Chondrocyte (in vitro differentiated cells): ENCODE measurements around the gene SPOCK1. TPM values are rescaled to one million over a fixed set of nuclear protein-coding genes. Genes with fewer than 3 reads are reported as not detected.
"Not testable (repeated sequence)": the region's sequence is repeated elsewhere in the genome, so short reads cannot be mapped to it uniquely, and the experiment has no call there.

ENCODE experiments used
- DNase-seq: peaks from one replicate; pipeline ENCODE4 v3.0.0; 2021; ENCODE audit warnings: mixed read lengths, low spot score
- H3K27ac Mint-ChIP-seq: one replicate; pipeline ENCODE4 v1.8.0; 2021; ENCODE audit warnings: mild to moderate bottlenecking, moderate library complexity, mixed read lengths; ENCODE audit not compliant: unreplicated experiment
- H3K27me3 Mint-ChIP-seq: 2 replicates; pipeline ENCODE4 v1.8.0; 2021; ENCODE audit warnings: low read depth, mixed read lengths
- H3K36me3 Mint-ChIP-seq: 2 replicates; pipeline ENCODE4 v1.8.0; 2021; ENCODE audit warnings: low read depth, mixed read lengths
- H3K4me1 Mint-ChIP-seq: 2 replicates; pipeline ENCODE4 v1.8.0; 2021; ENCODE audit warnings: low read depth, mild to moderate bottlenecking, mixed read lengths
- H3K4me3 Mint-ChIP-seq: one replicate; pipeline ENCODE4 v1.8.0; 2021; ENCODE audit warnings: mild to moderate bottlenecking, moderate library complexity, mixed read lengths; ENCODE audit not compliant: unreplicated experiment
- H3K9me3 Mint-ChIP-seq: 2 replicates; pipeline ENCODE4 v1.8.0; 2021; ENCODE audit warnings: low read depth, mixed read lengths
- CTCF ChIP-seq: fragments of 200-600 bp; sonication (generic); IDR thresholded peaks from 2 replicates; pipeline ENCODE4 v1.5.0; 2021; ENCODE audit warnings: antibody characterized with exemption, mild to moderate bottlenecking, moderate library complexity
- total RNA-seq: library from RNA; stranded (reverse); gene quantifications from 3 replicates; pipeline ENCODE4 v1.2.1, GENCODE V29; 2021

Gene SPOCK1
- total RNA-seq, 1 donor from 2014 or later = 127 TPM

GRCh38 chr5:137240285-137240684 is 258.8 kb downstream of the SPOCK1 start:
- no peak for DNase-seq
- H3K27me3 Mint-ChIP-seq = no peaks in the 10 kb centered on the region
- no peaks in the 10 kb centered on the region for H3K36me3 Mint-ChIP-seq
- TF ChIP-seq CTCF = no peak
- H3K9me3 Mint-ChIP-seq = peaks cover 8% of the 10 kb centered on the region
- H3K4me1 Mint-ChIP-seq = no peaks in the 10 kb centered on the region
- H3K4me3 Mint-ChIP-seq = no peak overlapping the region
- no peak overlapping the region for H3K27ac Mint-ChIP-seq

GRCh38 chr5:137236849-137237507 is 262.1 kb downstream of the SPOCK1 start:
- no peak overlapping the region for H3K4me3 Mint-ChIP-seq
- H3K27ac Mint-ChIP-seq = no peak overlapping the region
- DNase-seq = no peak
- TF ChIP-seq CTCF = no peak
- H3K9me3 Mint-ChIP-seq = peaks cover 8% of the 10 kb centered on the region
- no peaks in the 10 kb centered on the region for H3K36me3 Mint-ChIP-seq
- no peaks in the 10 kb centered on the region for H3K27me3 Mint-ChIP-seq
- peaks cover under 1% of the 10 kb centered on the region for H3K4me1 Mint-ChIP-seq

- Mint-ChIP-seq H3K4me1 (peaks cover 6% of the 10 kb centered on the region), H3K27me3 (no peaks in the 10 kb centered on the region), H3K27ac (no peak overlapping the region), H3K9me3 (peaks cover 8% of the 10 kb centered on the region), H3K4me3 (no peak overlapping the region), H3K36me3 (no peaks in the 10 kb centered on the region)
- no peak for TF ChIP-seq CTCF
- no peak for DNase-seq
Observed at GRCh38 chr5:137236252-137236651, 262.9 kb downstream of the SPOCK1 start.

- TF ChIP-seq CTCF = no peak
- DNase-seq = no peak
Observed at GRCh38 chr5:137234973-137235943, 263.9 kb downstream of the SPOCK1 start.

GRCh38 chr5:137233726-137234125 is 265.4 kb downstream of the SPOCK1 start:
- Mint-ChIP-seq H3K27ac (no peak overlapping the region), H3K4me1 (peaks cover 12% of the 10 kb centered on the region), H3K36me3 (no peaks in the 10 kb centered on the region), H3K9me3 (no peaks in the 10 kb centered on the region), H3K27me3 (no peaks in the 10 kb centered on the region), H3K4me3 (no peak overlapping the region)
- no peak for DNase-seq
- no peak for TF ChIP-seq CTCF

More at GRCh38 chr5:137234973-137235943, 263.9 kb downstream of the SPOCK1 start:
- H3K36me3 Mint-ChIP-seq = no peaks in the 10 kb centered on the region
- H3K4me3 Mint-ChIP-seq = no peak overlapping the region
- H3K27me3 Mint-ChIP-seq = no peaks in the 10 kb centered on the region
- peaks cover 6% of the 10 kb centered on the region for H3K4me1 Mint-ChIP-seq
- no peak overlapping the region for H3K27ac Mint-ChIP-seq
- H3K9me3 Mint-ChIP-seq = peaks cover 3% of the 10 kb centered on the region

GRCh38 chr5:137233304-137233703 is 265.8 kb downstream of the SPOCK1 start:
- not testable (repeated sequence) for H3K27me3 Mint-ChIP-seq, DNase-seq, H3K4me3 Mint-ChIP-seq, H3K36me3 Mint-ChIP-seq, H3K27ac Mint-ChIP-seq, H3K9me3 Mint-ChIP-seq
- H3K4me1 Mint-ChIP-seq = peaks cover 12% of the 10 kb centered on the region
